Progenitor cell of endocrine pancreas (in vitro differentiated cells): Measurements from ENCODE around the gene TTLL11. TPM values are rescaled to one million over a fixed set of nuclear protein-coding genes. Genes with fewer than 3 reads are reported as not detected.
A peak's percentile ranks its signal among the peaks of the same experiment; 100 is the strongest.

Source experiments
- DNase-seq: peaks from one replicate; pipeline ENCODE4 v3.0.0; 2021; ENCODE audit warnings: low spot score; ENCODE audit not compliant: unreplicated experiment
- H3K27ac Mint-ChIP-seq: 2 replicates; pipeline ENCODE4 v1.8.0; 2021; ENCODE audit warnings: mild to moderate bottlenecking, moderate library complexity, mixed read lengths
- H3K27me3 Mint-ChIP-seq: 2 replicates; pipeline ENCODE4 v1.8.0; 2021; ENCODE audit warnings: mixed read lengths
- H3K36me3 Mint-ChIP-seq: 2 replicates; pipeline ENCODE4 v1.8.0; 2022; ENCODE audit warnings: mixed read lengths; ENCODE audit not compliant: insufficient read depth
- H3K4me1 Mint-ChIP-seq: 2 replicates; pipeline ENCODE4 v1.8.0; 2021; ENCODE audit warnings: low read depth, mixed read lengths
- H3K4me3 Mint-ChIP-seq: 2 replicates; pipeline ENCODE4 v1.8.0; 2021; ENCODE audit warnings: low read depth, mild to moderate bottlenecking, moderate library complexity, mixed read lengths
- H3K9me3 Mint-ChIP-seq: 2 replicates; pipeline ENCODE4 v1.8.0; 2021; ENCODE audit warnings: low read depth, mixed read lengths
- total RNA-seq: library from RNA; stranded (reverse); gene quantifications from 2 replicates; pipeline ENCODE4 v1.2.1, GENCODE V29; 2021
- TF ChIP-seq, protein P1 (sequence below): fragments of 200-600 bp; sonication (generic); IDR thresholded peaks from one replicate; pipeline ENCODE4 v1.5.0; 2021; ENCODE audit warnings: antibody characterized with exemption, mild to moderate bottlenecking; ENCODE audit not compliant: unreplicated experiment

TTLL11 gene
- total RNA-seq, 1 donor from 2014 or later: 5.3 TPM

DNA sequence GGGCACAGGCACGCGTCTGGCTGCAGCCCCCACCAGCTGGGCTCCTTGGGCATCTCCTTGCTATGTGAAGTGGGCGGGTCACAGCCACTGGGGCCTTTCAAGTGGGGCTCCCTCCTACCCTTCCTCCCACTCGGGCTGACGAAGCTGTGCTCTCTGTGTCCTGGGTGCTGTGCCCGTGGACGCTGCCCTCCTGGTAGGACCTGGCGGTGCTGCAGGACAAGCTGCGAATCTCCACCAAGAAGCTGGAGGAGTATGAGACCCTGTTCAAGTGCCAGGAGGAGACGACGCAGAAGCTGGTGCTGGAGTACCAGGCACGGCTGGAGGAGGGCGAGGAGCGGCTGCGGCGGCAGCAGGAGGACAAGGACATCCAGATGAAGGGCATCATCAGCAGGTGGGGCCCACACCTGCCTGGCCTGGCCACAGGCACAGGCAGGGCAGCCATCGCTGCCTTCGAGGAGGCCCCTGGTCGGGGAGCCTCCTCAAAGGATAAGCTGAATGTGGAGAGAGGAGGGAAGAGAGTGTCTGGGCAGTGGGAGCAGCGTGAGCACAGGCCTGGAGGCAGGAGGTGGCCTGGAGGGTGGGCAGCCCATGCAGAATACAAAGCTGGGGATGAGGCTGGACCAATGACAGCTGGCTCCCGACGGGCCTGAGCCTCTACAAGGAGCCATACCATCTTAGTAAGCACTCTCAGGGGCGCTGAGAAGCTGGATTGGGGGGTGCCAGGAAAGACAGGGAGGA is 316.9 kb downstream of the TTLL11 start:
- peaks cover 37% of the 10 kb centered on the region for H3K36me3 Mint-ChIP-seq
- no peak for DNase-seq
- no peaks in the 10 kb centered on the region for H3K9me3 Mint-ChIP-seq
- H3K27me3 Mint-ChIP-seq: no peaks in the 10 kb centered on the region
- no peak overlapping the region for H3K4me3 Mint-ChIP-seq
- TF ChIP-seq, protein P1, sequence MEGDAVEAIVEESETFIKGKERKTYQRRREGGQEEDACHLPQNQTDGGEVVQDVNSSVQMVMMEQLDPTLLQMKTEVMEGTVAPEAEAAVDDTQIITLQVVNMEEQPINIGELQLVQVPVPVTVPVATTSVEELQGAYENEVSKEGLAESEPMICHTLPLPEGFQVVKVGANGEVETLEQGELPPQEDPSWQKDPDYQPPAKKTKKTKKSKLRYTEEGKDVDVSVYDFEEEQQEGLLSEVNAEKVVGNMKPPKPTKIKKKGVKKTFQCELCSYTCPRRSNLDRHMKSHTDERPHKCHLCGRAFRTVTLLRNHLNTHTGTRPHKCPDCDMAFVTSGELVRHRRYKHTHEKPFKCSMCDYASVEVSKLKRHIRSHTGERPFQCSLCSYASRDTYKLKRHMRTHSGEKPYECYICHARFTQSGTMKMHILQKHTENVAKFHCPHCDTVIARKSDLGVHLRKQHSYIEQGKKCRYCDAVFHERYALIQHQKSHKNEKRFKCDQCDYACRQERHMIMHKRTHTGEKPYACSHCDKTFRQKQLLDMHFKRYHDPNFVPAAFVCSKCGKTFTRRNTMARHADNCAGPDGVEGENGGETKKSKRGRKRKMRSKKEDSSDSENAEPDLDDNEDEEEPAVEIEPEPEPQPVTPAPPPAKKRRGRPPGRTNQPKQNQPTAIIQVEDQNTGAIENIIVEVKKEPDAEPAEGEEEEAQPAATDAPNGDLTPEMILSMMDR: no peak
- H3K27ac Mint-ChIP-seq: peak overlapping the region; percentile 5
- H3K4me1 Mint-ChIP-seq: peaks cover 2% of the 10 kb centered on the region

DNA sequence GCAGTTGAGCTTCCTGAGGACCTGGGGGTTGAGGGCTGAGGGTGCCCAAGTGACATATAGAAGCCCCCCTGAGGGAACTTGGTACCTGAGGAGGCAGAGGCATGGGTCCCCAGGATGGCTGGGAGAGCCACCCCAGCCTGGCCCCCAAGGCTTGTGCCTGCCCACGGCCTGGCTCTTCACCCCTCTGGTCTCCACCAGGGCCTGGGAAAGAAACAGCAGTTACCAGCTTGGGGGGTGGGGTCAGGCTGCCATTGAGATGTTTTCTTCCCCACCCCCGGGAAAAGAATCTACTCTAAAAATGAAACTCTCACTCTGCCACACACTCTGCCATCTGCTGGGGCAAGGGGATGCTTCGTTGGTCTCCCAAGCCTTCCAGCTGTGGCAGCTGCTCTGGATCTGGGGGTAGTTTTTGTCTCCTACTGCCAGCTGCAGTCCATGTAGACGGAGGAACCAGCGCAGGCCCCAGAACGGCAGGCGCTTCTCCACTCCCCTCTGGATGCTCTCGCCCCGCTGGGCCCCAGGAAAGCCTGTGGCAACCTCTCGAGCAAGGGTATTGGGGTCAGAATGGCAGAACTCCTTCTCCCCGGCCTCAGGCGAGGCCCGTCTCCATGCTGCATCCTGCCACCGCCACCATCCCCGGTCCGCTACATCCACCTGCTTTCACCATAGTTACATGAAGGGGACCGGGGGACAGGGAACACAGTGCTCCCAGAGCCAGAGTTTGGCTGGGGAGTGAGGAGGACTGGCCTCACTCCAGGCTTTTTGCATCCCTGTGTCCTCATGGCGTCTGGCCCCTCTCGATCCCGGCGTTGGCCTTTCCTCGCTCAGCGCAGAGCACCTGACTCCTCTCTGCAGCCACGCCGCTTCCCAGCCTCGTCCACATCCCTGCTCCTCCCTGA is 318.1 kb downstream of the TTLL11 start:
- TF ChIP-seq, protein P1: no peak
- peaks cover 2% of the 10 kb centered on the region for H3K4me1 Mint-ChIP-seq
- DNase-seq: no peak
- no peak overlapping the region for H3K27ac Mint-ChIP-seq
- H3K9me3 Mint-ChIP-seq: no peaks in the 10 kb centered on the region
- H3K4me3 Mint-ChIP-seq: no peak overlapping the region
- no peaks in the 10 kb centered on the region for H3K27me3 Mint-ChIP-seq
- H3K36me3 Mint-ChIP-seq: peaks cover 32% of the 10 kb centered on the region

DNA sequence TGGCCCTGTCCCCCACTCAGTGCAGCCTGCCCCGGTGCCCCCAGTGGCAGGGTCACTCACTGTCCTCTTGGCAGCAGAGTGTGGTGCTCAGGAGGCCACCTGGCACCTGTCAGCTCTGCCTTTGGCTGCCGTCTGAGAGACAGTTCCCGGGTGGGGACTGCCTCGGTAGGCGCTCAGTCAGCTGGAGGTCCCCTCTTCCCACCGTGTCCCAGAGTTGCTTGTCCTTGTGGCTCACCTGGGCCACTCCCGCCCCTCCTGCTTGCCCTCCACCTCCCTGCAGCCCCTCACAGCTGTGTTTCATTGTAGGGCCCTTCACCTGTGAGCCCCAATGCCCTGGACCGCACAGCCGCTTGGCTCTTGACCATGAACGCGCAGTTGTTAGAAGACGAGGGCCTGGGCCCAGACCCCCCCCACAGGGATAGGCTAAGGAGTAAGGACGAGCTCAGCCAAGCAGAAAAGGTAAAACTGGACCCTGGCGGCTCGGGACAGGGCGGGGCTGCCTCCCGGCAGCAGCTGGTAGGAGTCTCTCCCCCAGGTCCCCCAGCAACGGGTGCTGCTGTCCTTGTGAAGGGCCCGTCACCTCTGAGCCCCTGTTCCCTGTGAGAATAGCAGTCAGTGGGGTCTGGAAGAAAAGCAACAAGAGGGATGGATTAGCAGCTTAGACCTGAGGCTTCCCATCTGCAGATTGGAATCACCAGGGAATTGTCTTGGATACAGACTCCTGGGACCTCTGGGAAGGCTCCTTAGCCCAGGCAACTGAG is 319.0 kb downstream of the TTLL11 start:
- Mint-ChIP-seq H3K27ac (no peak overlapping the region), H3K9me3 (no peaks in the 10 kb centered on the region), H3K36me3 (peaks cover 28% of the 10 kb centered on the region), H3K27me3 (no peaks in the 10 kb centered on the region), H3K4me3 (no peak overlapping the region), H3K4me1 (no peaks in the 10 kb centered on the region)
- TF ChIP-seq, protein P1: no peak
- DNase-seq: no peak

DNA sequence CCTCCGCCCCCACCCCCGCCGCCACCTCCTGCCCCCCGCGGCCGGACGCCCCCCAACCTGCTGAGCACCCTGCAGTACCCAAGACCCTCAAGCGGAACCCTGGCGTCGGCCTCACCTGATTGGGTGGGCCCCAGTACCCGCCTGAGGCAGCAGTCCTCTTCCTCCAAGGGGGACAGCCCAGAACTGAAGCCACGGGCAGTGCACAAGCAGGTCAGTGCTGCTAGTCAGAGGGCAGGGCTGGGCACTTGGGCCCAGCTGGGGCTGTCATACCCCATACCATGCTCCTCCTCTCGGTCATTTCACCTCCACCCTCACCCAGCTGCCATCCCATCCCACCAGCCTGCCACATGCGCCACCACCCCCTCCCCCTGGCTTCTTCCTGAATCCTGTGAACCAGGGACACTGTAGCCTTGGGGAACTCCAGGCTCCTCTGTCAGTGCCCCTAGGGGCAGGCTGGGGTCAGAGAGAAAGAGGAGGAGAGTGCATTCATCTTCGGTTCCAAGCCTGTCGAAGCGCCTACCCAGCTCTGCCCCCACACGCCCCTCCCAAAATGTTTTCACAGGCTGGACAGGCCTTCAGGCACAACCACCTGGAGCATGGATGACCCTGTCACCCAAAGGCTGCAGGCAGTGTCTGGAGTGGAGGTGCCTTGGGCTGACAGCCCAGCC is 319.7 kb downstream of the TTLL11 start:
- no peak for DNase-seq
- Mint-ChIP-seq H3K36me3 (peaks cover 22% of the 10 kb centered on the region), H3K4me3 (no peak overlapping the region), H3K9me3 (no peaks in the 10 kb centered on the region), H3K27ac (no peak overlapping the region), H3K4me1 (no peaks in the 10 kb centered on the region), H3K27me3 (no peaks in the 10 kb centered on the region)
- TF ChIP-seq, protein P1: no peak
